Loucy (cell line): ENCODE measurements around the gene JUP.

ENCODE experiments used
- CTCF ChIP-seq: fragments of 200-600 bp; sonication (generic); conservative IDR thresholded peaks from 2 replicates; pipeline ENCODE4 v1.5.1; 2014; ENCODE audit warnings: mild to moderate bottlenecking, antibody characterized with exemption, low read length
- EZH2phosphoT487 ChIP-seq: fragments of 200-600 bp; IDR thresholded peaks from 2 replicates; pipeline ENCODE4 v1.6.1; 2018; ENCODE audit warnings: antibody characterized with exemption, mild to moderate bottlenecking, moderate library complexity, borderline replicate concordance

- TF ChIP-seq EZH2phosphoT487 (no peak), CTCF (no peak)
Measured at GRCh38 chr17:41739661-41740352, 46.7 kb downstream of the JUP start.
